ENCODE results near the gene PAN2. TPM values are rescaled to one million over a fixed set of nuclear protein-coding genes. Genes with fewer than 3 reads are reported as not detected.
"Not testable (repeated sequence)": the region's sequence is repeated elsewhere in the genome, so short reads cannot be mapped to it uniquely, and the experiment has no call there.

PAN2 gene
- total RNA-seq, 4 donors from 2014 or later: 14.1 to 34.5 (median 24.4) TPM

DNA sequence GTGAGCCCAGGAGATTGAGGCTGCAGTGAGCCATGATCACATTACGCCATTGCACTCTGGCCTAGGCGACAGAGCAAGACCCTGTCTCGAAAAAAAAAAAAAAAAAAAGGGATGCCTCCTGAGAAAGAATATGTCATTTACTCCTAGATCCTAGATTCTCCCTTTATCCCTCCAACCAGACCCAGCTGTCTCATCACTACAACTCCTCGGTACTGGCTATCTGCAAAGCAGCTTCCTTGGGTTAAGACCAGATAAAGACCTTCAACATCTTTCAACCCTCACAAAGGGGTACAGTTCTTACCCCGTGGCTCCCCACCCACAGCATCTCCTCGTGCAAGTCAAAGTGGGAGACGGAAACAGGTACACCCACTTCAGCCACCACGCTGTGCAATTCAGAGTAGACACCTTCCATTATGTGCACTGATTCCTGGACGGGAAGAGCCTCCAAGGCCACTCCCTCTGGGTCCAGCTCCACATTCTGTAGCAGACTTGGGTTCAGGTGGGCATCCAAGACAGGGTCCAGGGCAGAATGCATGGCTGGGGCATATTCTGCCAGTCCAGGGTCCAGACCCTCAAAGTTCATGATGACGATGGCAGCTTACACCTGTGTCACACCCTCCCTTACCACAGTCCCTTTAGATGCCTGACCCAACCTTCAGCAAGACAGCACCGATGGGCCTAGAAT lies 1.1 kb downstream of the PAN2 start:
- Histone ChIP-seq H3K9me3 (no peaks in the 10 kb centered on the region), H3K4me3 (peak overlapping the region; percentile 69 to 73 (median 70)), H3K27ac (replicated peaks in 1 of 4) (peak overlapping the region; percentile 91 to 98 (median 96)), H3K4me1 (peaks cover 11 to 20% (median 18%) of the 10 kb centered on the region in 4 donors), H3K36me3 (peaks cover 0 to 24% (median 7%) of the 10 kb centered on the region in 4 donors), H3K27me3 (no peaks in the 10 kb centered on the region)
- TF ChIP-seq POLR2A (IDR thresholded peaks at IDR 0.05; ENCODE audit: low read depth) (no peak), EP300 (IDR thresholded peaks at IDR 0.05) (no peak)
- TF ChIP-seq, protein P1, sequence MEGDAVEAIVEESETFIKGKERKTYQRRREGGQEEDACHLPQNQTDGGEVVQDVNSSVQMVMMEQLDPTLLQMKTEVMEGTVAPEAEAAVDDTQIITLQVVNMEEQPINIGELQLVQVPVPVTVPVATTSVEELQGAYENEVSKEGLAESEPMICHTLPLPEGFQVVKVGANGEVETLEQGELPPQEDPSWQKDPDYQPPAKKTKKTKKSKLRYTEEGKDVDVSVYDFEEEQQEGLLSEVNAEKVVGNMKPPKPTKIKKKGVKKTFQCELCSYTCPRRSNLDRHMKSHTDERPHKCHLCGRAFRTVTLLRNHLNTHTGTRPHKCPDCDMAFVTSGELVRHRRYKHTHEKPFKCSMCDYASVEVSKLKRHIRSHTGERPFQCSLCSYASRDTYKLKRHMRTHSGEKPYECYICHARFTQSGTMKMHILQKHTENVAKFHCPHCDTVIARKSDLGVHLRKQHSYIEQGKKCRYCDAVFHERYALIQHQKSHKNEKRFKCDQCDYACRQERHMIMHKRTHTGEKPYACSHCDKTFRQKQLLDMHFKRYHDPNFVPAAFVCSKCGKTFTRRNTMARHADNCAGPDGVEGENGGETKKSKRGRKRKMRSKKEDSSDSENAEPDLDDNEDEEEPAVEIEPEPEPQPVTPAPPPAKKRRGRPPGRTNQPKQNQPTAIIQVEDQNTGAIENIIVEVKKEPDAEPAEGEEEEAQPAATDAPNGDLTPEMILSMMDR (IDR thresholded peaks at IDR 0.05): no peak
- intact Hi-C loops (cut with DNase I): no loop called here
- no peak for DNase-seq (ENCODE audit: extremely low spot score)
- 98% methylated on average over 11 of the region's 11 CpGs for whole genome bisulfite sequencing

DNA sequence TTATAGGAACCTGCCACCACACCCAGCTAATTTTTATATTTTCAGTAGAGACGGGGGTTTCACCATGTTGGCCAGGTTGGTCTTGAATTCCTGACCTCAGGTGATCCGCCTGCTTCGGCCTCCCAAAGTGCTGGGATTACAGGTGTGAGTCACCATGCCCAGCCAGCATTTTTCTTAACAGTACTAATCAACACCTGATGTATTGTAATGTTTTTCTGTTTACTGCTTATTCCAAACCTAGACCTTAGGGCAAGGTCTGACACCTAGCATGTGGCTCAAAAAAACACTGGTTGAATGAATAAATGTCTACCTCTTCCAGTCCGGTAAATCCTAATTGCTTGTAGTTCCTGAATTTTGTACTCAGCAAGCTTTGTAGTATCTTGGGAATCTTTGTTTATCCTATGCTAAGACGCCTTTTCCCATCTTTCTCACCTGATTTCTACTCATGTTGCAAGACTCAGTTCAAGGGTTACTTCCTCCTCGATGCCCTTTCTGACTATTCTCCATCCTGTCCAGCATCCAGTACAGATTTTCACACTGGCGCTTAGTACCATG lies 2.8 kb downstream of the PAN2 start:
- WGBS: 92% methylated on average over 7 of the region's 7 CpGs
- Histone ChIP-seq H3K27ac (replicated peaks in 1 of 4) (no peak overlapping the region), H3K27me3 (no peaks in the 10 kb centered on the region), H3K9me3 (no peaks in the 10 kb centered on the region), H3K36me3 (peaks cover 14 to 41% (median 24%) of the 10 kb centered on the region in 4 donors), H3K4me3 (no peak overlapping the region), H3K4me1 (peaks cover 11 to 20% (median 18%) of the 10 kb centered on the region in 4 donors)
- TF ChIP-seq POLR2AphosphoS5 (IDR thresholded peaks at IDR 0.05): no peak
- DNase-seq (ENCODE audit: extremely low spot score): no peak
- intact Hi-C loops (cut with DNase I): no loop called here

DNA sequence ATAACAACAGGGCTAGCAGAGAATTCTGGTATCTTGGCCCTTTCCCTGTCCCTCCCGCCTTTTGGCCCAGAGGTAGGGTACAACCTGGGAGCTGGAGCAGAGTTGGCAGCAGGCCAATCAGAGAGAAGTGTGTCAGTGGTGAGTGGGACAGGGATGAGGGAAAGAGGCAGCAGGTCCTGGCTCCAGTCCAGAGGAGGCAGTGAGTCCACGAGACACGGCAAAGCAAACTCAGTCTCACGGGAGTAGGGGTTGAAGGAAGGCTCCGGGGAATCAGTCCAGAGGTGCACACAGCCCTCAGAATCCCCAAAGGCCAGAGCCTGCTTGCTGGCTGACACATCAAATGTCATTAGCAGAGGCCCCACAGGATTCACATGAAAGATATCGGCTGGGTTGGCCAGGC lies 7.3 kb downstream of the PAN2 start:
- Histone ChIP-seq H3K36me3 (peaks cover 44 to 85% (median 69%) of the 10 kb centered on the region in 4 donors), H3K9me3 (no peaks in the 10 kb centered on the region), H3K4me3 (no peak overlapping the region), H3K4me1 (no peaks in the 10 kb centered on the region), H3K27ac (replicated peaks in 1 of 4) (no peak overlapping the region), H3K27me3 (no peaks in the 10 kb centered on the region)
- DNase-seq (ENCODE audit: extremely low spot score): no peak
- TF ChIP-seq, protein P1 (IDR thresholded peaks at IDR 0.05): no peak
- TF ChIP-seq POLR2A (IDR thresholded peaks at IDR 0.05; ENCODE audit: low read depth) (no peak), POLR2AphosphoS5 (IDR thresholded peaks at IDR 0.05) (no peak), EP300 (IDR thresholded peaks at IDR 0.05) (no peak)
- WGBS: 74% methylated on average over 6 of the region's 6 CpGs
- intact Hi-C loops (cut with DNase I): no loop called here

DNA sequence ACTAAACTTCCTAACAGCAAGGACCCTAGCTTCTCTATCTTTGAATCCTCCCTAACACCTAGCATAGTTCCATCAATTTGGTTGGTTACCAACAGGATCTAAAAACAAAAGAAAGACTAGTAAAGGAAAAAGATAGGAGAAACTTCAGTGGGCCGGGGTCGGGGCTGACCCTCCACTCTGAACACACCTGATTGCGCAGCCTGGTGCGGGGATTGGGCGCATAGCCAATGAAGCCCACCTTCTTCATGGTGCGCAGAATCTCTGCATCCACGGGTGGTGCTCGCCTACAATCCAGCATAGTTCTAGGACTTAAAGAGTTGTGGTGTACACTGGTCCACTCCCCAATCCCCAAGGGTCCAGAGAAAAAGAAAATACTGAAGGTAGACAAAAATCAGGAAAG lies 7.7 kb downstream of the PAN2 start:
- Histone ChIP-seq H3K36me3 (peaks cover 44 to 86% (median 73%) of the 10 kb centered on the region in 4 donors), H3K4me1 (no peaks in the 10 kb centered on the region), H3K27me3 (no peaks in the 10 kb centered on the region), H3K27ac (replicated peaks in 1 of 4) (no peak overlapping the region), H3K9me3 (no peaks in the 10 kb centered on the region), H3K4me3 (no peak overlapping the region)
- intact Hi-C loops (cut with DNase I): no loop called here
- 95% methylated on average over 8 of the region's 8 CpGs for WGBS
- DNase-seq (ENCODE audit: extremely low spot score): no peak
- no peak for TF ChIP-seq EP300 (IDR thresholded peaks at IDR 0.05)
- TF ChIP-seq, protein P1 (IDR thresholded peaks at IDR 0.05): no peak
- TF ChIP-seq POLR2A (IDR thresholded peaks at IDR 0.05; ENCODE audit: low read depth): no peak
- no peak for TF ChIP-seq POLR2AphosphoS5 (IDR thresholded peaks at IDR 0.05)

DNA sequence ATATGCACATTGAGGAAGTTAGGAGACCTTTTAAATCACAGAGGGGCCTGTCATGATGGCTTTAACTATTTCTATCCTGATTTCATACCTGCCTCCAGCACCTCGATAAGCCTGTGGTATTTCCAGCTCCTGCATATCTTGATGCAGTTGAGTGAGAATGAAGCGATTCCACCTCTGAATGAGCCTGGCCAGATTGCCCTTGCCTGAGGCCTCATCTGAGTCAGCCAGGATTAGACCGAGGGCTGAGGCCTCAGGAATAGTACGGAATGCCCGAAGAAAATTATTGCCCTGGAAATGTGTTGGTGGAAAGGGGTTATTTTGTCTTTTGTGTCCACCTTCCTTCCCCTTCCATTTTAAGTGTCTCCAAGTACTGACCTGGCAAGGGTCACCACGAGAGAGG lies 9.6 kb downstream of the PAN2 start:
- H3K4me1 ChIP-seq: no peaks in the 10 kb centered on the region
- peaks cover 55 to 96% (median 91%) of the 10 kb centered on the region in 4 donors for H3K36me3 ChIP-seq
- no peak overlapping the region for H3K4me3 ChIP-seq
- H3K27ac ChIP-seq (replicated peaks in 1 of 4): no peak overlapping the region
- WGBS: 99% methylated on average over 6 of the region's 6 CpGs
- no peaks in the 10 kb centered on the region for H3K9me3 ChIP-seq
- TF ChIP-seq EP300 (IDR thresholded peaks at IDR 0.05) (no peak), POLR2A (IDR thresholded peaks at IDR 0.05; ENCODE audit: low read depth) (no peak)
- TF ChIP-seq, protein P1 (IDR thresholded peaks at IDR 0.05): no peak
- no peaks in the 10 kb centered on the region for H3K27me3 ChIP-seq
- no peak for DNase-seq (ENCODE audit: extremely low spot score)
- intact Hi-C loops (cut with DNase I): no loop called here

DNA sequence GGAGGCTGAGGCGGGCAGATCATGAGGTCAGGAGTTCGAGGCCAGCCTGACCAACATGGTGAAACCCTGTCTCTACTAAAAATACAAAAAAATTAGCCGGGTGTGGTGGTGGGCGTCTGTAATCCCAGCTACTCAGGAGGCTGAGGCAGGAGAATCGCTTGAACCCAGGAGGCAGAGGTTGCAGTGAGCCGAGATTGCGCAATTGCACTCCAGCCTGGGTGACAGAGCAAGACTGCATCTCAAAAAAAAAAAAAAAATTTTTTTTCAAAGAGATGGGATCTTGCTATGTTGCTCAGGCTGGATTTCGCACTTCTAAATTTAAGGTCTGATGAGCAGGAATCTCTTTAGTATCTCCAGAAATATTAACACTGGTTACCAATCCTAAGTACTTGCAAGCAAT lies 12.2 kb downstream of the PAN2 start:
- H3K36me3 ChIP-seq: peaks cover 56 to 89% (median 87%) of the 10 kb centered on the region in 4 donors
- intact Hi-C loops (cut with DNase I); H3K4me1 ChIP-seq; H3K4me3 ChIP-seq; H3K27ac ChIP-seq (replicated peaks in 1 of 4); H3K27me3 ChIP-seq; H3K9me3 ChIP-seq; DNase-seq (ENCODE audit: extremely low spot score): not testable (repeated sequence)
- 97% methylated on average over 8 of the region's 8 CpGs for WGBS

Measured in esophagus muscularis mucosa (tissue), 4 donors.